CD4-positive, alpha-beta memory T cell (primary cell): Measurements from ENCODE around the gene CAPN7. TPM values are rescaled to one million over a fixed set of nuclear protein-coding genes. Genes with fewer than 3 reads are reported as not detected.
"Not testable (repeated sequence)": the region's sequence is repeated elsewhere in the genome, so short reads cannot be mapped to it uniquely, and the experiment has no call there.

Experiments used
- CTCF ChIA-PET: fragments of 350-600 bp; sonication (Branson Sonifier 250); formaldehyde crosslinking; loops from one replicate; lab custom pipeline; 2021; ENCODE audit warnings: inconsistent platforms; ENCODE audit not compliant: partially characterized antibody; lab: Charles Lee
- POLR2A ChIA-PET: fragments of 350-600 bp; sonication (Branson Sonifier 250); formaldehyde crosslinking; loops from one replicate; lab custom pipeline; 2021; ENCODE audit not compliant: partially characterized antibody; lab: Charles Lee
- DNase-seq, 5 donors: peaks; one replicate each; pipeline versions ENCODE4 v3.0.0 to v3.0.0-alpha.2; 2020 to 2022; ENCODE audit warnings: mixed read lengths in 1 of 5
- H3K27ac ChIP-seq: one replicate; pipeline ENCODE4 v1.7.0; 2013; ENCODE audit warnings: low read depth, low read length
- H3K27me3 ChIP-seq: 2 replicates; pipeline ENCODE4 v1.7.0; 2013; ENCODE audit warnings: mild to moderate bottlenecking, low read length, moderate library complexity; ENCODE audit not compliant: insufficient read depth
- H3K36me3 ChIP-seq: 2 replicates; pipeline ENCODE4 v1.7.0; 2013; ENCODE audit warnings: mild to moderate bottlenecking, low read length, moderate library complexity; ENCODE audit not compliant: insufficient read depth
- H3K4me1 ChIP-seq: 2 replicates; pipeline ENCODE4 v1.7.0; 2013; ENCODE audit warnings: mild to moderate bottlenecking, low read length, moderate library complexity; ENCODE audit not compliant: insufficient read depth
- H3K4me3 ChIP-seq, 2 donors: one replicate each; pipeline ENCODE4 v1.7.0; 2013; ENCODE audit warnings: low read length in 2 of 2, mild to moderate bottlenecking in 1 of 2
- H3K9me3 ChIP-seq, 2 donors: one replicate each; pipeline ENCODE4 v1.7.0; 2013; ENCODE audit warnings: low read length in 2 of 2, control low read depth in 1 of 2; ENCODE audit not compliant: control insufficient read depth in 1 of 2
- H3K27ac Mint-ChIP-seq, 7 donors: one replicate each; pipeline ENCODE4 v1.8.0; 2020 to 2021; ENCODE audit warnings: mixed read lengths in 7 of 7, mild to moderate bottlenecking in 6 of 7, inconsistent platforms in 3 of 7, moderate library complexity in 3 of 7
- H3K27me3 Mint-ChIP-seq, 2 donors: one replicate each; pipeline ENCODE4 v1.8.0; 2020 to 2021; ENCODE audit warnings: mixed read lengths in 2 of 2
- H3K36me3 Mint-ChIP-seq, 2 donors: one replicate each; pipeline ENCODE4 v1.8.0; 2020 to 2021; ENCODE audit warnings: mixed read lengths in 2 of 2, inconsistent platforms in 1 of 2, mild to moderate bottlenecking in 1 of 2
- H3K4me1 Mint-ChIP-seq, 4 donors: one replicate each; pipeline ENCODE4 v1.8.0; 2020 to 2021; ENCODE audit warnings: mixed read lengths in 4 of 4, mild to moderate bottlenecking in 1 of 4
- H3K4me3 Mint-ChIP-seq, 8 donors: one replicate each; pipeline ENCODE4 v1.8.0; 2020 to 2021; ENCODE audit warnings: mixed read lengths in 8 of 8, mild to moderate bottlenecking in 7 of 8, moderate library complexity in 6 of 8, inconsistent platforms in 3 of 8
- H3K9me3 Mint-ChIP-seq, 8 donors: one replicate each; pipeline ENCODE4 v1.8.0; 2020 to 2021; ENCODE audit warnings: mixed read lengths in 8 of 8, mild to moderate bottlenecking in 5 of 8, inconsistent platforms in 3 of 8, moderate library complexity in 1 of 8
- intact Hi-C: fragments of 100-400 bp; cut with micrococcal nuclease; formaldehyde crosslinking; loops from one replicate; pipeline ENCODE4 v1.15.1; 2023
- polyA plus RNA-seq, 2 donors: library from polyadenylated mRNA; unstranded; fragments of 300-500 nt; fragmentation: Illumina TruSeq; gene quantifications; one replicate each; pipeline ENCODE4 v1.2.3, GENCODE V29; 2021
- total RNA-seq, 2 experiments: library from RNA; stranded (reverse); gene quantifications; one replicate each; pipeline ENCODE4 v1.2.3, GENCODE V29; 2021

The CAPN7 gene
- total RNA-seq (100 to 1,000 TPM in 1 of 2 experiments, 10 to 100 TPM in 1; 95.5 to 103 TPM), polyA plus RNA-seq (10 to 100 TPM; 18.9 to 23.7 TPM)

DNA sequence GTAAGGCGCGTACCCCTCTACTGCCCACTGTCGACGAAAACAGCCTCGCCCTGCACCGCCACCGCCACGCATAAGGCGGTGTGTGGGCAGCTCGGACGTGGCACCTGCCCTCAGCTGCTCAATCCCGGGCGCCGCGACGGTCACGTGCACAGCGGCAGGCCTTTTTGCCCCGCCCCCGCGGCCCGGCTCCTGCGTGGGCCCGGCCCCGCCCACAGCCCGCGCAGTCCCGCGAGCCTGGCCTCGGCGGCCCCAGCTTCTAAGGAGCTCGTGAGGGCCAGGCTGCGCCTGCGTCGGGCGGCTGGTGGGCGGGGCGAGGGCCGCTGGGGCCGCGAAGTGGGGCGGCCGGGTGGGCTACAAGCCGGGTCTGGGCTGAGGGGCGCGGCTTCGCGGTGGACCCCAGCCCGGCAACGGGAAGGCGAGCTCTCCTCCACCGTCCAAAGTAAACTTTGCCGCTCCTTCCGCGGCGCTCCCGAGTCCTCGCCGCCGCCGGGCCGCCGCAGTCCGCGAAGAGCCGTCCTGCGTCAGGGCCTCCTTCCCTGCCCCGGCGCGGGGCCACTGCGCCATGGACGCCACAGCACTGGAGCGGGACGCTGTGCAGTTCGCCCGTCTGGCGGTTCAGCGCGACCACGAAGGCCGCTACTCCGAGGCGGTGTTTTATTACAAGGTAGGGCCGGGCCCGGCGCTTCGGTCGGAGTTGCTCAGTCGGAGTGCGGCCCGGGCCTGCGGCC lies at the start of gene CAPN7:
Gene CAPN7 (plus strand): TSS at position 313 of the 728 bp plus-strand sequence. CDS start 250 bp downstream, at position 563.
- CTCF ChIA-PET = interaction anchor here (1.0 to 8.6 kb wide), 10 partner anchors 10 to 975 kb away, joined by 3 to 135 read pairs (median 6); partner anchors contain the start of gene SH3BP5
- H3K4me1 ChIP-seq = peaks cover 46% of the 10 kb centered on the region

DNA sequence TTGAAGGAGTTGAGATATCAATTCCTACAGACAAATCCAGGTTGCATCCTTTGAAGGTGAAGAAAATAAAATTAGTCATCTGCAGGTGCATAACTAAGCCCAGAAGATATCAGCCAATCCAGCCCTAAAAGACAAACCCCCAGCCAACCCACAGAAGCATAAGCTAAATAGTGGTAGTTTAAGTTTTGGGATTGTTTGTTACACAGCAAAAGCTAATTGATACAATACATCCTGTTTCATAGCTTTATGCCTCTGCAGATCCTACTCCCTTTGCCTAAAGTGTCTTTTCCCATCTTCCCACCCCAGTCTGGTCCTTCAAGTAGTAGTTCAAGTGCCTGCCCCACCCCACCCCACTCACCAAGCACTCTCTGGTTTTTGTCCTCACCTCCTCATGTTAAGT lies 48.6 kb upstream of the CAPN7 start:
- H3K36me3 Mint-ChIP-seq = no peaks in the 10 kb centered on the region
- Histone ChIP-seq H3K4me1 (no peaks in the 10 kb centered on the region), H3K36me3 (no peaks in the 10 kb centered on the region), H3K27me3 (no peaks in the 10 kb centered on the region), H3K27ac (no peak overlapping the region), H3K4me3 (no peak overlapping the region), H3K9me3 (no peaks in the 10 kb centered on the region)
- no peak overlapping the region for H3K27ac Mint-ChIP-seq
- peaks cover 33 to 36% of the 10 kb centered on the region in 2 donors for H3K27me3 Mint-ChIP-seq
- H3K9me3 Mint-ChIP-seq = peaks cover 0 to 7% (median 5%) of the 10 kb centered on the region in 8 donors
- CTCF ChIA-PET = interaction anchor here (1.8 kb wide), 1 partner anchor 38 kb away, joined by 3 read pairs; no protein-coding TSS in a partner anchor
- DNase-seq = no peak
- intact Hi-C loops = no loop called here
- H3K4me3 Mint-ChIP-seq = no peak overlapping the region
- peaks cover 0 to 5% (median 0%) of the 10 kb centered on the region in 4 donors for H3K4me1 Mint-ChIP-seq
- POLR2A ChIA-PET = no interaction called here

More for the DNA sequence above, at the start of gene CAPN7:
- Mint-ChIP-seq H3K9me3 (no peaks in the 10 kb centered on the region), H3K27me3 (no peaks in the 10 kb centered on the region), H3K4me3 (peak within 1 kb of the TSS; percentile 91 to 96 (median 92)), H3K36me3 (peaks cover 3 to 16% of the 10 kb centered on the region in 2 donors), H3K4me1 (peaks cover 18 to 43% (median 29%) of the 10 kb centered on the region in 4 donors), H3K27ac (peak within 1 kb of the TSS; percentile 77 to 97 (median 95))
- no peaks in the 10 kb centered on the region for H3K9me3 ChIP-seq
- H3K27ac ChIP-seq = peak within 1 kb of the TSS; percentile 88
- POLR2A ChIA-PET = interaction anchor here (0.5 to 2.5 kb wide), 42 partner anchors 8 to 1080 kb away, joined by 3 to 16 read pairs (median 5); partner anchors contain the start of genes BTD, CCDC174, DPH3 and HACL1
- no peaks in the 10 kb centered on the region for H3K27me3 ChIP-seq
- H3K4me3 ChIP-seq = peak within 1 kb of the TSS; percentile 70 to 83
- DNase-seq = peak; percentile 92 to 95 (median 94)
- no peaks in the 10 kb centered on the region for H3K36me3 ChIP-seq
- intact Hi-C loops = loop anchor here (1.0 to 5.0 kb wide), 10 partner anchors 17 to 1061 kb away; partner anchors contain the start of genes BTD, EAF1, HACL1 and METTL6

DNA sequence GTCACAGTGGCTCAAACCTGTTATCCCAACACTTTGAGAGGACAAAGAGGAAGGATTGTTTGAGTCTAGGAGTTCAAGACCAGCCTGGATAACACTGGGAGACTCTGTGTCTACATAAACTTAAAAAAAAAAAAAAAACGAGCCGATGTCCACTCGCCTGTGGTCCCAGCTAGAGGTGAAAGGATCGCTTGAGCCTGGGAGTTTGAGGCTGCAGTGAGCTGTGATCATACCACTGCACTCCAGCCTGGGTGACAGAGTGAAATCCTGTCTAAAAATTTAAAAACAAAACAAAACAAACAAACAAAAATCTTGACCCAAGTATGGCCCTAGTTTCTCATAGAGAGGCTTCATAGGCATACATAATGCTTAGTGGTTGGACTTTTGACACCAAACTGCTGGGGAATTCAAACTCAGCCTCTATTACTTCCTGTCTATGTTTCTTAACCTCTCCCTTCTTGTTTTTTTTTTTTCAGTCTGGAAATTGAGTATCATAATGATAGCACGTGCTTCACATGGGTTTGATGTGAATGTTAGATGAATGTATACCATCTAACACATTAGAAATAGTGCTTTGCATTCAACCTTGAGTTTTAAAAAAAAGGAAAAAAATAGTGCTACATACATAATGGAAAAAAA lies 46.4 kb upstream of the CAPN7 start:
- Histone ChIP-seq H3K27ac (no peak overlapping the region), H3K4me3 (no peak overlapping the region), H3K36me3 (no peaks in the 10 kb centered on the region), H3K9me3 (no peaks in the 10 kb centered on the region), H3K27me3 (no peaks in the 10 kb centered on the region), H3K4me1 (no peaks in the 10 kb centered on the region)
- Mint-ChIP-seq H3K9me3 (peaks cover 0 to 11% (median 5%) of the 10 kb centered on the region in 8 donors), H3K36me3 (no peaks in the 10 kb centered on the region), H3K4me1 (peaks cover 0 to 5% (median 0%) of the 10 kb centered on the region in 4 donors), H3K27me3 (peaks cover 22% of the 10 kb centered on the region in 2 donors), H3K4me3 (no peak overlapping the region), H3K27ac (no peak overlapping the region)
- no peak for DNase-seq
- intact Hi-C loops = no loop called here
- CTCF ChIA-PET = no interaction called here
- POLR2A ChIA-PET = no interaction called here

DNA sequence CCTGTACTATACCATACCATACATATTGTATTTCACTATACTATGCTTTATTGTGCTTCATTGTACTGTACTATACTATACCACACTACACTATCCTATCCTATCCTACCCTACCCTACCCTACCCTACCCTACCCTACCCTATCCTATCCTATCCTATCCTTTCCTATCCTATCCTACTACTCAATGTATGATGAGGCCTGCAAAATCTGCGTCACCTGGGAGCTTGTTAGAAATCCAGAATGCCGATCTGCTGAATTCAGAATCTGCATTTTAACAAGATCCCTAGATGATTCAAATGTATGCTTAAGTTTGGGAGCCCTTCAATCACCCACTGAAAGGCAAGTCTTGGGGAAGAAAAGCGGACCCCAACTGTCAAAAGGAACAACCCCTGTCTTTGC lies 45.4 kb upstream of the CAPN7 start:
- intact Hi-C loops = no loop called here
- DNase-seq = no peak
- H3K4me1 ChIP-seq = no peaks in the 10 kb centered on the region
- H3K9me3 ChIP-seq = no peaks in the 10 kb centered on the region
- Mint-ChIP-seq H3K4me1 (peaks cover 0 to 5% (median 0%) of the 10 kb centered on the region in 4 donors), H3K36me3 (no peaks in the 10 kb centered on the region), H3K4me3 (no peak overlapping the region), H3K27me3 (peaks cover 12 to 14% of the 10 kb centered on the region in 2 donors), H3K9me3 (peaks cover 0 to 11% (median 5%) of the 10 kb centered on the region in 8 donors), H3K27ac (no peak overlapping the region)
- no peaks in the 10 kb centered on the region for H3K36me3 ChIP-seq
- no peak overlapping the region for H3K4me3 ChIP-seq
- H3K27me3 ChIP-seq = no peaks in the 10 kb centered on the region
- ChIA-PET POLR2A (no interaction called here), CTCF (no interaction called here)
- no peak overlapping the region for H3K27ac ChIP-seq

DNA sequence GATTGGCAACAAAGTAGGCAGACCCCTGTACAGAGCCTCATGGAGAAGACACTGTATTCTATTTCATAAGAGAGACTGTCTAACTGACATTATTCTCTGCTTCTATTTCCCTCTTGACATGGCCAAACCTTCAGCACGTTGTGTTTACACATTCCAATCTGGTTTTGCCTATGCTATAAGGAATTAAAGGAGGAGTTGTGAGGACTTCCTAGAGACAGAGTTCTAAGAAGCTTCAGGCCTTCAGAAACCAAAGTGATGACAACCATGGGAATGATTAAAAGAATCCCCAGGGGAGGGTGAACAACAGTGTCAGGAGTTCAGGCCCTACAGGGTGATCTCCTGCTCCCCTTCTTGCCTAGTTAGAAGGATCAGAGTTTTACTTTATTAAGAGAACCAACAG lies 44.9 kb upstream of the CAPN7 start:
- no peak overlapping the region for H3K4me3 Mint-ChIP-seq
- H3K4me3 ChIP-seq = no peak overlapping the region
- H3K36me3 Mint-ChIP-seq = no peaks in the 10 kb centered on the region
- ChIA-PET CTCF (no interaction called here), POLR2A (no interaction called here)
- no peak overlapping the region for H3K27ac ChIP-seq
- no peaks in the 10 kb centered on the region for H3K36me3 ChIP-seq
- no peak for DNase-seq
- H3K27me3 ChIP-seq = no peaks in the 10 kb centered on the region
- peaks cover 0 to 11% (median 5%) of the 10 kb centered on the region in 8 donors for H3K9me3 Mint-ChIP-seq
- H3K4me1 ChIP-seq = no peaks in the 10 kb centered on the region
- H3K4me1 Mint-ChIP-seq = peaks cover 0 to 5% (median 0%) of the 10 kb centered on the region in 4 donors
- intact Hi-C loops = no loop called here
- H3K9me3 ChIP-seq = no peaks in the 10 kb centered on the region
- peaks cover 8 to 10% of the 10 kb centered on the region in 2 donors for H3K27me3 Mint-ChIP-seq
- H3K27ac Mint-ChIP-seq = no peak overlapping the region

DNA sequence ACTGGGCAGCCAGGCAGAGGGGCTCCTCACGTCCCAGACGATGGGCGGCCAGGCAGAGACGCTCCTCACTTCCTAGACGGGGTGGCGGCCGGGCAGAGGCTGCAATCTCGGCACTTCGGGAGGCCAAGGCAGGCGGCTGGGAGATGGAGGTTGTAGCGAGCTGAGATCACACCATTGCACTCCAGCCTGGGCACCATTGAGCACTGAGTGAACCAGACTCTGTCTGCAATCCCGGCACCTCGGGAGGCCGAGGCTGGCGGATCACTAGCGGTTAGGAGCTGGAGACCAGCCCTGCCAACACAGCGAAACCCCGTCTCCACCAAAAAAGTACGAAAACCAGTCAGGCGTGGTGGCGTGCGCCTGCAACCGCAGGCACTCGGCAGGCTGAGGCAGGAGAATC lies 42.4 kb upstream of the CAPN7 start:
- H3K27me3 ChIP-seq, H3K4me1 Mint-ChIP-seq, H3K9me3 ChIP-seq, H3K27me3 Mint-ChIP-seq, POLR2A ChIA-PET, CTCF ChIA-PET, H3K27ac Mint-ChIP-seq, H3K36me3 ChIP-seq, H3K4me3 ChIP-seq, H3K36me3 Mint-ChIP-seq, H3K4me1 ChIP-seq, H3K27ac ChIP-seq, intact Hi-C loops, H3K9me3 Mint-ChIP-seq, H3K4me3 Mint-ChIP-seq, DNase-seq: not testable (repeated sequence)

DNA sequence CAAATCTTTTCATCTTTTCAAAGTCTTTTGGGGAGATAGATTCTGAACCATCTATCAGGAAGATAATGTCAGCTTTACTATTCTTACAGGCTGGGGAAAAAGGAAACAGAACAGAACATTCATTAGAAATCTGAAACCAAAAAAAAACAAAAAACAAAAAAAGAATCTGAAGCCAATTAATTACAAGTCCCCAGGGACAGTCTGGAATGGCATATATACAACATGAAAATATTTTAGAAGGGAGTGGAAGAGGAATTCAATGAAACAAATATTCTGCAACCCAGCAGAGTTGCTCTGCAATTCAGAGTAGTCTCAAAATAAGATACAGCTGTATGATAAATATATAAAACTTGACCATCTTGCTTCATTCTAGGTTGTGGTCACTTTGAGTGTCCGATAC lies 41.7 kb upstream of the CAPN7 start:
- no peaks in the 10 kb centered on the region for H3K36me3 ChIP-seq
- no peaks in the 10 kb centered on the region for H3K27me3 Mint-ChIP-seq
- peaks cover 0 to 5% (median 0%) of the 10 kb centered on the region in 8 donors for H3K9me3 Mint-ChIP-seq
- H3K36me3 Mint-ChIP-seq = no peaks in the 10 kb centered on the region
- ChIA-PET POLR2A (interaction anchor here (0.7 kb wide), 1 partner anchor 65 kb away, joined by 3 read pairs; no protein-coding TSS in a partner anchor), CTCF (no interaction called here)
- no peaks in the 10 kb centered on the region for H3K4me1 ChIP-seq
- H3K27ac Mint-ChIP-seq = peak overlapping the region in 1 of 7 donors; percentile 71
- no peak for DNase-seq
- H3K27me3 ChIP-seq = no peaks in the 10 kb centered on the region
- H3K9me3 ChIP-seq = no peaks in the 10 kb centered on the region
- H3K4me1 Mint-ChIP-seq = peaks cover 0 to 5% (median 0%) of the 10 kb centered on the region in 4 donors
- intact Hi-C loops = no loop called here
- H3K4me3 Mint-ChIP-seq = no peak overlapping the region
- no peak overlapping the region for H3K27ac ChIP-seq
- no peak overlapping the region for H3K4me3 ChIP-seq
